ENCODE measurements around the gene ADIRF.

ADIRF gene

DNA sequence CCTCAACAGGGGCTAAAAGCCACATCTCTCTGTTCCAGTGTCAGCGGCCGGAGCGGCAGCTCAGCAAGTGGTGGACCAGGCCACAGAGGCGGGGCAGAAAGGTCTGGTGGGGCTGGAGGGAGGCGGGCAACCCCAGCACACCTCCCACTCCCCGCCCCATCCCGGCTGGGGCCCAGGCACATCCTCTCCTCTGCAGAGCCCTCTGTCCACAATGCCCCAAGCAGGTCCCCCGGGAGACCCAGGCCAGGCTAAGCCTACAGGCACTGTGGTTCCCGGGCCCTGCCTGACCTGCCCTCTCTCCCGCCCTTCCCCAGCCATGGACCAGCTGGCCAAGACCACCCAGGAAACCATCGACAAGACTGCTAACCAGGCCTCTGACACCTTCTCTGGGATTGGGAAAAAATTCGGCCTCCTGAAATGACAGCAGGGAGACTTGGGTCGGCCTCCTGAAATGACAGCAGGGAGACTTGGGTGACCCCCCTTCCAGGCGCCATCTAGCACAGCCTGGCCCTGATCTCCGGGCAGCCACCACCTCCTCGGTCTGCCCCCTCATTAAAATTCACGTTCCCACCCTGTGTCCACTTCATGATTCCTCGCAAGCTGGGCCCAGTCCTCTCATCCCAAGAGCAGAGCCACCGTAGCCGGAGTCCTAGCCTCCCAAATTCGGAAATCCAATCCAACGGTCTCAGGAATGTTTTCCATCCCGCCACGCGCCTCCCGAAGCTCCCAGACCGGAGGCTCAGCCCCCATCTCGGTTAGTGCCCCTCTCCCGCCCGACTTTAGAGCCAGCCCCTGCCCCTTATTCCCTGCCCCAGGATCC lies 2.1 kb downstream of the ADIRF start:
- Histone ChIP-seq H3K27me3 (replicated peaks; ENCODE audit: control insufficient read depth, insufficient read depth, low read length) (no peaks in the 10 kb centered on the region), H3K36me3 (ENCODE audit: control insufficient read depth, insufficient read depth, low read length) (no peaks in the 10 kb centered on the region), H3K4me3 (replicated peaks; ENCODE audit: low read depth, low read length) (peak overlapping the region; percentile 67)
- TF ChIP-seq, protein P1, sequence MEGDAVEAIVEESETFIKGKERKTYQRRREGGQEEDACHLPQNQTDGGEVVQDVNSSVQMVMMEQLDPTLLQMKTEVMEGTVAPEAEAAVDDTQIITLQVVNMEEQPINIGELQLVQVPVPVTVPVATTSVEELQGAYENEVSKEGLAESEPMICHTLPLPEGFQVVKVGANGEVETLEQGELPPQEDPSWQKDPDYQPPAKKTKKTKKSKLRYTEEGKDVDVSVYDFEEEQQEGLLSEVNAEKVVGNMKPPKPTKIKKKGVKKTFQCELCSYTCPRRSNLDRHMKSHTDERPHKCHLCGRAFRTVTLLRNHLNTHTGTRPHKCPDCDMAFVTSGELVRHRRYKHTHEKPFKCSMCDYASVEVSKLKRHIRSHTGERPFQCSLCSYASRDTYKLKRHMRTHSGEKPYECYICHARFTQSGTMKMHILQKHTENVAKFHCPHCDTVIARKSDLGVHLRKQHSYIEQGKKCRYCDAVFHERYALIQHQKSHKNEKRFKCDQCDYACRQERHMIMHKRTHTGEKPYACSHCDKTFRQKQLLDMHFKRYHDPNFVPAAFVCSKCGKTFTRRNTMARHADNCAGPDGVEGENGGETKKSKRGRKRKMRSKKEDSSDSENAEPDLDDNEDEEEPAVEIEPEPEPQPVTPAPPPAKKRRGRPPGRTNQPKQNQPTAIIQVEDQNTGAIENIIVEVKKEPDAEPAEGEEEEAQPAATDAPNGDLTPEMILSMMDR (IDR thresholded peaks at IDR 0.05; ENCODE audit: insufficient read depth, low read length, poor library complexity, severe bottlenecking), result no peak
- peak; percentile 21 for DNase-seq (ENCODE audit: extremely low read depth, insufficient read length)

DNA sequence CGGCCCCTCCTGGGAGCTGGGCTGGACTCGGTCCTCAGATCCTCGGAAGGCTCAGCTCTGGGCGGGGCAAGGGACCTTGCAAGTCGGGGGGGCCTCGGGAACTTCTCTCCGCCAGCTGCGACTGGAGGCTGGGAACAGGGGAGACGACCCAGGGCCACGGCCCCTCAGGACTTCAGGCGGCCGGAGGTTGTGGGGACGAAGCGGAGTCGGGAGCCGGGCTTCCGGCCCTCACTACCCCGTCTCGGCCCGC lies 2.6 kb downstream of the ADIRF start:
- TF ChIP-seq, protein P1 (IDR thresholded peaks at IDR 0.05; ENCODE audit: insufficient read depth, low read length, poor library complexity, severe bottlenecking), result no peak
- Histone ChIP-seq H3K36me3 (ENCODE audit: control insufficient read depth, insufficient read depth, low read length) (no peaks in the 10 kb centered on the region), H3K27me3 (replicated peaks; ENCODE audit: control insufficient read depth, insufficient read depth, low read length) (no peaks in the 10 kb centered on the region), H3K4me3 (replicated peaks; ENCODE audit: low read depth, low read length) (peak overlapping the region; percentile 67)
- no peak for DNase-seq (ENCODE audit: extremely low read depth, insufficient read length)

DNA sequence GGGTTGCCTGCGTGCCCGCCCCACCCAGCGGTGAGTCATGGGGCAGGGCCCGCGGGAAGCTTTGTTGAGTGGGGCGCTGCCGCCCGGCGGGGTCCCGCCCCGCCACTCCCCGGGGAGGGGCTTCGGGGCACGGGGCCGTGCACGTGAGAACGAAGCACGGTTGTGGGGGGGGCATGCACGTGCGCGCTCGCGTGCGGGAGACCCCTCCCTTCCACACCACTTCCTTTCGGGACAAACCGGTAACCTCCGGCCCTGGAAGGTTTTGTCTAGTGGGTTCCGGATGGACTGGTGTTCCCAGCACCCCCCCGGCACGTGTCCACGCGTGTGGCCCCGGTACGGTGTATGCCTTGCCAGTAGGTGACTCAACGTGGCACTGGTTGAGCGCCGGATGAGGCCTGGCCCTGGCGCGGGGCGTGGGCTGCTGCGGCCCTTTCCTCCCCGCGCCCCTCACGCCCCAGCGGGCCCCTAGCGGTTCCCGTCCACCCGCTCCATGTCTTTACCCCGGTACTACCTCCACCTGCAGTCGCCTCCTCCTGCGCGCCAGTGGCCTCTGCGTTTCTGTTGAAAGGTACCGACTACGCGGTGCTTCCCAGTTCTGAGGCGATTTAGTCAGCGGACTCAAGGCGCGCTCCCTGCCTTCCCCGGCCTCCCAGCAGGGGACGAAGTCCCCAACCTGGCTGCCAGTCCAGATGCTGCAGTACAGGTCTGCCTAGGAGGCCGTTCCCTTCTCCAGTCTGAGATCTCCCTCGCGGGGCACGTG lies 3.1 kb downstream of the ADIRF start:
- Histone ChIP-seq H3K4me3 (replicated peaks; ENCODE audit: low read depth, low read length) (peak overlapping the region; percentile 67), H3K27me3 (replicated peaks; ENCODE audit: control insufficient read depth, insufficient read depth, low read length) (no peaks in the 10 kb centered on the region), H3K36me3 (ENCODE audit: control insufficient read depth, insufficient read depth, low read length) (no peaks in the 10 kb centered on the region)
- TF ChIP-seq, protein P1 (IDR thresholded peaks at IDR 0.05; ENCODE audit: insufficient read depth, low read length, poor library complexity, severe bottlenecking), result no peak
- DNase-seq (ENCODE audit: extremely low read depth, insufficient read length), result peak; percentile 88

DNA sequence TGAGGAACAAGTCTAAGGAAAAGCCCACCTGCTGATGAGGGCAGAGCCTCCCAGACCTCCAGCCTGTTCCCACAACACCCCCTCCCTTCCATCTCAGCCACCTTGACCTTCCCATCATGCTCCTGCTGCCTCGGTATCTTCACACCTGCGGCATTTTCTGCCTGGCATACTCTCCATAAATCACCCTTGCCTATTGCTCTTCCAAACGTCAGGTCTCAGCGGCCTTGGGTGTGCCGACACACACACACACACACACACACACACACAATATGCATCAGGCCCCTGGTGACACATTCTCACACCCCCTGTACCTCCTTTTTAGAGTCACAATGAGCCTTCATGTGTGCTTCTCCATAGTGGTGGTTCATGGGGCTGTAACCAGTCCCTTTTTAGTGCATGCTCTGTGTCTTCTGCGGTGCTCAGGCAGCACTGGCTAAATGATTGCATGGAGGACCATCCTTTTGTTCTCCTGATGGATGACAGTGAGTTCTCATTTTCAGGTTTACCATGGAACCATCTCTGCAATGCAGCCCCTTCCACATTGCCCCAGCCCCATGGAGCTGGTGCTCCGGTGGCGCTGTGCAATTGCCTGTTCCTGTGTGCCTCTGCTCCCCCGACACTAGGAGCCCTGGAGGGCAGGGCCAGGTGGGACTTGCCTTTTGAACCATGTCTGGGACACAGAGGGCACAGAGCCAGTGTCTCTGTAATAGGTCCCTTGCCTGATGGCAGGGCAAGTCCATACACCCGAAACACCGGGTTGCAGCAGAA lies 4.5 kb downstream of the ADIRF start:
- DNase-seq (ENCODE audit: extremely low read depth, insufficient read length), result peak; percentile 1
- no peak overlapping the region for H3K4me3 ChIP-seq (replicated peaks; ENCODE audit: low read depth, low read length)
- no peaks in the 10 kb centered on the region for H3K27me3 ChIP-seq (replicated peaks; ENCODE audit: control insufficient read depth, insufficient read depth, low read length)
- TF ChIP-seq, protein P1 (IDR thresholded peaks at IDR 0.05; ENCODE audit: insufficient read depth, low read length, poor library complexity, severe bottlenecking), result no peak
- no peaks in the 10 kb centered on the region for H3K36me3 ChIP-seq (ENCODE audit: control insufficient read depth, insufficient read depth, low read length)

DNA sequence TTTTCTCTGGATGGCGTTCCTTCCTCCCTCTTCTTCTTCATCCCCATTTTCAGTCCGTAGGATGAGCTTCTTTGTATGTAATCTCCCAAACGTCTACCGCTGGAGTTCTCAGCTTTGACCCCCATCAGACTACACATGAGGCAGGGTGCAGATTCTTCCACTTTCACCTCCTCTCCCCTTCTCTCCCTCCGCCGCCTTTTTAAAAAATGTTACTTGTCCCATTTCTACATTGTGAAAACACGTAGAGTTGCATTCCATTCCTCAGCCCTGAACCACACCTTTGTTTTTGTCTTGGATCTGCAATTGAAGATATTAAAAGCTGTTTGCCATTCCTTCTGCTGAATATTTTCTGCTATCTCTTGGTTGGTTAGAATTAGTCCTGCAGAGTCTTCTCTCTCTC lies 6.2 kb downstream of the ADIRF start:
- H3K4me3 ChIP-seq (replicated peaks; ENCODE audit: low read depth, low read length), result no peak overlapping the region
- no peaks in the 10 kb centered on the region for H3K36me3 ChIP-seq (ENCODE audit: control insufficient read depth, insufficient read depth, low read length)
- no peak for DNase-seq (ENCODE audit: extremely low read depth, insufficient read length)
- TF ChIP-seq, protein P1 (IDR thresholded peaks at IDR 0.05; ENCODE audit: insufficient read depth, low read length, poor library complexity, severe bottlenecking), result no peak
- H3K27me3 ChIP-seq (replicated peaks; ENCODE audit: control insufficient read depth, insufficient read depth, low read length), result no peaks in the 10 kb centered on the region

Data from GM06990 (cell line).